Karpas-422 (cell line): ENCODE data around the gene ADAM33. TPM values are rescaled to one million over a fixed set of nuclear protein-coding genes. Genes with fewer than 3 reads are reported as not detected.

ENCODE experiments used
- DNase-seq: peaks from one replicate; pipeline ENCODE4 v3.0.0-alpha.2; 2015
- H2AFZ ChIP-seq: fragments of 200-600 bp; sonication (generic); 2 replicates; pipeline ENCODE4 v1.6.1; 2014; ENCODE audit warnings: antibody characterized with exemption, low read length, mixed read lengths
- H3K27ac ChIP-seq: fragments of 200-600 bp; sonication (generic); 2 replicates; pipeline ENCODE4 v1.5.1; 2014; ENCODE audit warnings: mild to moderate bottlenecking, low read length, moderate library complexity
- H3K27me3 ChIP-seq: fragments of 200-600 bp; sonication (generic); 2 replicates; pipeline ENCODE4 v1.6.1; 2014; ENCODE audit warnings: low read length, mixed read lengths
- H3K36me3 ChIP-seq: fragments of 200-600 bp; sonication (generic); 2 replicates; pipeline ENCODE4 v1.6.1; 2014; ENCODE audit warnings: low read length, mixed read lengths; ENCODE audit not compliant: insufficient read depth
- H3K4me1 ChIP-seq: fragments of 200-600 bp; sonication (generic); 2 replicates; pipeline ENCODE4 v1.6.1; 2014; ENCODE audit warnings: mild to moderate bottlenecking, low read length, mixed read lengths
- H3K4me2 ChIP-seq: fragments of 200-600 bp; sonication (generic); 2 replicates; pipeline ENCODE4 v1.6.1; 2014; ENCODE audit warnings: low read length, low read depth, mild to moderate bottlenecking; ENCODE audit not compliant: poor library complexity, severe bottlenecking
- H3K4me3 ChIP-seq: fragments of 200-600 bp; sonication (generic); 2 replicates; pipeline ENCODE4 v1.5.1; 2014; ENCODE audit warnings: mild to moderate bottlenecking, antibody characterized with exemption, low read length, mixed read lengths
- H3K79me2 ChIP-seq: fragments of 200-600 bp; sonication (generic); 2 replicates; pipeline ENCODE4 v1.6.1; 2014; ENCODE audit warnings: mild to moderate bottlenecking, low read length, mixed read lengths
- H3K9ac ChIP-seq: fragments of 200-600 bp; sonication (generic); 2 replicates; pipeline ENCODE4 v1.6.0; 2014; ENCODE audit warnings: low read length
- H3K9me2 ChIP-seq: fragments of 200-600 bp; sonication (generic), shearing (Covaris generic); replicated peaks from 2 replicates; pipeline ENCODE4 v1.6.0; 2014; ENCODE audit warnings: mild to moderate bottlenecking, low read length, moderate library complexity; ENCODE audit not compliant: insufficient read depth
- H3K9me3 ChIP-seq: fragments of 300-700, 200-600 bp; sonication (generic); 2 replicates; pipeline ENCODE4 v1.6.1; 2014; ENCODE audit warnings: low read length, mixed read lengths
- H4K20me1 ChIP-seq: fragments of 200-600 bp; sonication (generic); 2 replicates; pipeline ENCODE4 v1.6.1; 2014; ENCODE audit warnings: mild to moderate bottlenecking, antibody characterized with exemption, low read length, low read depth; ENCODE audit not compliant: insufficient read depth
- total RNA-seq: library from RNA; depleted of rRNA; stranded (reverse); fragments of >200 nt; shearing (Covaris generic); gene quantifications from 2 replicates; pipeline ENCODE4 v1.2.3, GENCODE V29; 2014; ENCODE audit warnings: low replicate concordance

ADAM33 gene
- total RNA-seq, 1 experiment from 2014 or later, result not detected

DNA sequence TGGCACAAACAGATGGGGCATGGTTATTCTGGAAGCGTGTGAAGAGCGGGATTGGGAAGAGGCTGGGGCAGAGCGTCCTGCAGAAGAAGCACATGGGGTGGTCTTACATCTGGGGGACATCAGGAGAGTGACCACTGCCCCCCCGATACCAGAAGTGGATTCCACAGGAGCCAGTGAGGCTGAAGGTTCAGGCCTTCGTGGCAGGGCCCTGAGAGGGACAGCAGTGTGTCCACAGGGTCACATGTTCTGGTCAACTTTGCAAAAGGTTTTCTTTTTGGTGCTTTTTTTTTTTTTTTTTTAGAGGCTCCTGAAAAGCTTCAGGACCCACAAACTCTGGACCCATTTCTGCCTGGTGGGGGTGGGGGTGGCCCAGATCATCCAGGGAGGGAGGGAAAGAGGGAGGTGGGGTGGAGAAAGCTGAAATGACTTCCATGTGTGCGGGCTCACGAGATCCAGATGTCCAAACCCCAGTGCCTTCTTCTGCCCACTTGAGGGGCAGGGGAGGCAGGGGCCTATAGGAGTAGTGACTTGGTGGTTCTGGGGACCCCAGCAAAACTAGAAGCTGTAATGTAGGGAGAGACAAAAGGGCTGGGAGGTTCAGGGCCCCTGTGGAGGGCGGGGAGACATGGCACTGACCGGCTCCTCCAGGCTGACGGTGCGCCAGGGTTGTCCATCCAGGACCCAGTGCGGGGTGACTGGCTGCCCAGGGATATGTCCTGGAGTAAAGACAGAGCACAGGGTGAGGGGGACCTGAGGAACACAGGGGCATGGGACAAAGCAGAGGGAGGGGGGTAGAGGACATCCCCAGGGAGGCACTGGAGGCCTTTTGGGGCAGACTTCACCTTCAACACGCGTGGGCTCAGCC lies 2.7 kb downstream of the ADAM33 start:
- no peak overlapping the region for H3K9ac ChIP-seq
- no peaks in the 10 kb centered on the region for H3K27me3 ChIP-seq

DNA sequence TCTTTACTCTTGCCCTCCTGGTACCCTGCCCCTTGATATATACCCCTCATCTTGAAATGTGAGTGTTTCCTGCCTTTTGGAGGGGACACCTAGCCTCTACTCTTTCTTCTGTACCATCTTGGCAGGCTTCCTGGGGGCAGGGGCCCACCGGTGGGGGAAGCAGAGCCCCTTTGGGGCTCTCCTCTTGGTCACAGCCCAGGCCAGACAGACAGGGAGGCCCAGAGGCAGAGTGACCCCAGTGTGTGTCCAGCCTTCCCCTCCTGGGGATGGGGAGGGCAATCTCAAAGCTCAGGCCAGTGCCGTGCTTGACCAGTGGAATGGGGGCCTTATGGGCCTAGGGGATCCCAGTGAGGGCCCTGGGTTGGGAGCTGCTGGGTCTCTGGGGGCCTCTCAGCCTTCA lies 3.6 kb downstream of the ADAM33 start:
- Histone ChIP-seq H2AFZ (no peak overlapping the region), H3K9me3 (no peaks in the 10 kb centered on the region), H3K79me2 (no peaks in the 10 kb centered on the region), H3K4me3 (no peak overlapping the region), H3K4me2 (no peak overlapping the region), H3K27ac (no peak overlapping the region), H3K9ac (no peak overlapping the region), H3K9me2 (no peaks in the 10 kb centered on the region), H4K20me1 (no peaks in the 10 kb centered on the region), H3K4me1 (no peaks in the 10 kb centered on the region), H3K36me3 (no peaks in the 10 kb centered on the region), H3K27me3 (no peaks in the 10 kb centered on the region)
- no peak for DNase-seq

More for the DNA sequence above, 2.7 kb downstream of the ADAM33 start:
- Histone ChIP-seq H3K9me2 (no peaks in the 10 kb centered on the region), H3K9me3 (no peaks in the 10 kb centered on the region), H4K20me1 (no peaks in the 10 kb centered on the region), H2AFZ (no peak overlapping the region), H3K27ac (no peak overlapping the region), H3K36me3 (no peaks in the 10 kb centered on the region), H3K4me1 (no peaks in the 10 kb centered on the region), H3K79me2 (no peaks in the 10 kb centered on the region), H3K4me3 (no peak overlapping the region), H3K4me2 (no peak overlapping the region)
- DNase-seq, result no peak

DNA sequence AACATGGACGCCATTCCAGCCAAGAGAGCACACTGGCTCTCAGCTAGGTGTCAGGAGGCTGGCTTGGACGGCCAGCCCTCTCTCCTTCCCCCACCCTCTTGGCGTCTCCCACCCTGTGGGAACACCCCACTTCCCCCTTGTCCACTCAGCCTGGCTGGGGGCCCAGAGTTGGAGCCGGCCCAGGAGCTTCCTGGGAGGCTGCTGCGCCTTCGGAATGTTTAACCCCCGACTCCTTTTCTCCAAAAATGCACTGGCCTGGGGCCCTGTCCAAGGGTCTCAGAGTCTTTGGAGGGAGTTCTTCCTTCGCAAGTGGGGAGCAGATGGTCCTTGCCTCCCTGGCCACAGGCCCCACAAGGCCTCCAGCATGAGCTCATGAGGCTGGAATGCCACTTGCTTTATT lies 4.1 kb downstream of the ADAM33 start:
- no peak overlapping the region for H2AFZ ChIP-seq
- no peaks in the 10 kb centered on the region for H3K36me3 ChIP-seq
- no peaks in the 10 kb centered on the region for H3K9me2 ChIP-seq
- no peak overlapping the region for H3K27ac ChIP-seq
- H3K79me2 ChIP-seq, result no peaks in the 10 kb centered on the region
- H3K4me3 ChIP-seq, result no peak overlapping the region
- no peaks in the 10 kb centered on the region for H4K20me1 ChIP-seq
- no peak overlapping the region for H3K9ac ChIP-seq
- DNase-seq, result no peak
- H3K4me1 ChIP-seq, result no peaks in the 10 kb centered on the region
- no peaks in the 10 kb centered on the region for H3K27me3 ChIP-seq
- no peak overlapping the region for H3K4me2 ChIP-seq
- no peaks in the 10 kb centered on the region for H3K9me3 ChIP-seq

DNA sequence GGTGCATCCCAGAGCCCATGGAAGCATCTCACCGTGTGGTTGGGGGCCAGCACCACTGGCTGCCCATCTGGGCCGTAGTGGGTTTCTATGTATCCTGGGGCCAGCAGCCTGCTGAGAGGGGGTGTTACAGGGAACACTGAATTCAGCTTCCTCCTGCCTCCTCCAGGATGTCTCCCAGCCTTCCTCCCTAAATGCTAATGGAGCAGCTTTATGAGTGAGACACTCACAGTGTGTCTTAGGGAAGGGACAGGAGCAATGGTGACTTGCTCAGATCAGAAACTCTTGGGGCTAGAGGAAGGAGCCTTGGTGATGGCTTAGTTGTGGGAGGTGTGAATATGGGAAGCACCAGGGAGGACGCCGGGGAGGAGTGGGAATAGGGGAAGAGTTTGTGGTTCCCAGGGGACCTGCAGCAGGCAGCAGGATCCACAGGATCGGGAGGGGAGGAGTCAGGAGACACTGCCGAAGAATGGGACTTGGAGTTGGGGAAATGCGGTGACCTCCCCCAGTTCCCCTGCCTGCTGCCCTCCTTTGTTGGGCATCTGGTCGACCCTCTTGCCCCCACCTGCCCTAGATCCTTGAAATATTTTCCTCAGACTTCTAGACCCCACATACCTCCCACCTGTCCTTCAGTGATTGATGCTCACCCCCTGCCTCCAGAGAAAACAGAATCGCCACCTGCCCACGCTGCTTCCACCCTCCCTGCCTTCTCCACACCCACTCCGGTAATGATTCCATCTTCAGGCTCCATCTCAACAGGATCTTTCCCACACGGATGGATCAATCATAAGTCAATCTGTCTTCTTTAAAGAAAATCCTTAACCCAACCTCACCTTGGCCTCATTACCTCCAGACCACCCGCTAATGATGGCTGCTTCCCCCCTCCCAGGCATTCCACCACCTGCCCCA lies 6.6 kb downstream of the ADAM33 start:
- no peak overlapping the region for H2AFZ ChIP-seq
- no peak for DNase-seq
- H3K9ac ChIP-seq, result no peak overlapping the region
- no peaks in the 10 kb centered on the region for H3K36me3 ChIP-seq
- no peaks in the 10 kb centered on the region for H3K9me3 ChIP-seq
- H3K27me3 ChIP-seq, result no peaks in the 10 kb centered on the region
- H3K4me3 ChIP-seq, result no peak overlapping the region
- H3K27ac ChIP-seq, result no peak overlapping the region
- no peaks in the 10 kb centered on the region for H3K9me2 ChIP-seq
- H3K4me1 ChIP-seq, result no peaks in the 10 kb centered on the region
- H4K20me1 ChIP-seq, result no peaks in the 10 kb centered on the region
- no peak overlapping the region for H3K4me2 ChIP-seq
- H3K79me2 ChIP-seq, result no peaks in the 10 kb centered on the region

DNA sequence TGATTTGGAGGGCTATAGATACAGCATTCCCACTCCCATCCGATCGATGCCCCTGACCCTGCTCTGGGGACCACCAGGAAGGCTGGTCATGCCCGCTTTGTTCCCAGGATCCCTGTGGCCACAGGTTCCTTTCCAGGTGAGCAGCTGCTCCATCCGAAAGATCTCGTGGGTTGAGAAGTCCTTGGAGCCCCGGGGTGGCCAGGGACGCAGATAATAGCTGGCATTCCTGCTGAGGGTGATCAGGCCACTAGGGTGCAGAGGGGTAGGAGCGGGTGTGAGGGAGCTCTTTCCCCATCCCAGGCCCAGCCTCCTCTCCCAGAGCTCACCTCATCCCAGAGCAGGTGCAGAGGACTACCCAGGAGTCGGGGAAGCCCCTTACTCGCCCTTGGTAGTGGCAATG lies 7.4 kb downstream of the ADAM33 start:
- H3K27ac ChIP-seq, result no peak overlapping the region
- no peak overlapping the region for H2AFZ ChIP-seq
- no peak overlapping the region for H3K9ac ChIP-seq
- no peaks in the 10 kb centered on the region for H3K9me3 ChIP-seq
- H3K4me1 ChIP-seq, result no peaks in the 10 kb centered on the region
- H3K4me2 ChIP-seq, result no peak overlapping the region
- H3K27me3 ChIP-seq, result no peaks in the 10 kb centered on the region
- H3K79me2 ChIP-seq, result no peaks in the 10 kb centered on the region
- DNase-seq, result no peak
- H4K20me1 ChIP-seq, result no peaks in the 10 kb centered on the region
- no peaks in the 10 kb centered on the region for H3K9me2 ChIP-seq
- no peak overlapping the region for H3K4me3 ChIP-seq
- no peaks in the 10 kb centered on the region for H3K36me3 ChIP-seq

DNA sequence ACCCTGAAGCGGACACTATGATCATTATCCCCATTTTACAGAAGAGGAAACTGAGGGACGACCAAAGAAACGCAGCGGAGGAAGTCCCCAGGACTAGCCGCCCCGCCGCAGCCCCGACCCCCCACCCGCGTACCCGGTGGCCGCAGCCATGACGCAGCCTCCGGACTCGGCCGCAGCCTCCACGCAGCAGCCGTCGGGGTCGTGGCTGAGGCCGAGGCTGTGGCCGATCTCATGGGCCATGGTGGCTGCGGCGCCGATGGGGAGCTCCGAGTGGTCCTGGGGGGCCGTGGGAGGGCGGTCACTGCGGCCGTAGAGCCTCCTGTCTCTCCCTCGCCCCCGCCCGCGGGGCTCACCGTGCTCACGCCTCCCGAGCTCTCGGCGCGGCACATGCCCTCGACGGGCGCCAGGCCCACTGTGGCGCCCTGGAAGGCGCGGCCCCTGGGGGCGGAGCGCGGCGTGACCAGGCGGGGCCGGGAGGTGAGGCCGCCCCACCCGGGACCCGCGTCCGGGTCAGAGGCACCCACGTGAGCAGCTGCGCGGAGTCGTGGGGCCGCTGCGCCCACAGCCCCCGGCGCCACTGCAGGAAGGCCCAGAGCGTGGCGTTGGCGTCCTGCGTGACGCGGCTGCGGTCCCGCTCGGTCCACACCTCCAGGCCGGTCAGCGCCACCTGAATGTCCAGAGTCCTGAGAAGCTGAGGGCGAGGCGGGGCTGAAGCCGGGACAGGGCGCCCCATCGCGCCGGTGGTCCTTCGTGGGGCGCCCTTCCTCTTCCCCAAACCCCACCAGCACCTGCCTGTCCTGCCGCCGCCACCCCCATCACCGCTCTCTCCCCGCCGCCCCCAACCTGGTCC lies 8.4 kb downstream of the ADAM33 start:
- Histone ChIP-seq H4K20me1 (no peaks in the 10 kb centered on the region), H3K9ac (no peak overlapping the region), H3K27ac (no peak overlapping the region), H2AFZ (no peak overlapping the region), H3K79me2 (no peaks in the 10 kb centered on the region), H3K4me2 (no peak overlapping the region), H3K27me3 (no peaks in the 10 kb centered on the region), H3K36me3 (no peaks in the 10 kb centered on the region), H3K4me3 (no peak overlapping the region), H3K9me3 (no peaks in the 10 kb centered on the region), H3K4me1 (no peaks in the 10 kb centered on the region), H3K9me2 (no peaks in the 10 kb centered on the region)
- no peak for DNase-seq

DNA sequence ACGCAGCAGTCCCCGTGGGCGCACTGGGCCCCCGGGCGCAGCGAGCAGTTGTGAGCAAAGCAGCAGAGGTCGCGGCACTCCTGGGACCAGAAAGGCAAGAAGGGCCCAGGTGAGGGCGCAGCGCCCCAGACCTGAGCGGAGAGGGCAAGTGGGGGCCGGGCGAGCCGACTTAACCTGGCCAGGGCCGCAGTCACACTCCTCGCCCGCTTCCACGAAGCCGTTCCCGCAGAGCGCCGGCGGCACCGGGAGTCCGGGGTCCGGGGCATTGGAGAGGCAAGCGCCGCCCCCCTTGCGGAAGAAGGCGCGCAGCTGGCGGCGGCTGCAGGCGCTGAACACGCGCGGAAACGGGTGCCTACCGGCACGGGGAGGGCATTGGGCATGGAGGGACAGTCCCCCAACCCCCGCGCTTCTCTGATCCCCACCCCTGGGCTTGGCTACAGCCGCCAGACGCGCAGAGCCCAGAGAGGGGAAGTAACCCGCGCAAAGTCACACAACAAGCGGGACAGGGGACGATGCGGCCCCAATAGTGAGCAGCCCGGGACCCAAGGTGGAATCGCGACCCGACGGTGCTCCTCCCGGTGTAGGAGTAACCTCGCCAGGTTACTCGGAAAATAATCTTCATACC lies 9.2 kb downstream of the ADAM33 start:
- no peak overlapping the region for H3K4me2 ChIP-seq
- no peaks in the 10 kb centered on the region for H3K4me1 ChIP-seq
- H3K27ac ChIP-seq, result no peak overlapping the region
- H3K9me3 ChIP-seq, result no peaks in the 10 kb centered on the region
- H3K27me3 ChIP-seq, result no peaks in the 10 kb centered on the region
- no peaks in the 10 kb centered on the region for H3K36me3 ChIP-seq
- no peak overlapping the region for H2AFZ ChIP-seq
- no peak overlapping the region for H3K9ac ChIP-seq
- no peak for DNase-seq
- H4K20me1 ChIP-seq, result no peaks in the 10 kb centered on the region
- H3K79me2 ChIP-seq, result no peaks in the 10 kb centered on the region
- H3K4me3 ChIP-seq, result no peak overlapping the region
- no peaks in the 10 kb centered on the region for H3K9me2 ChIP-seq
